ENCODE measurements around the gene SLC2A10. TPM values are rescaled to one million over a fixed set of nuclear protein-coding genes. Genes with fewer than 3 reads are reported as not detected.

Gene SLC2A10
- total RNA-seq, 1 donor: 44.2 TPM

DNA sequence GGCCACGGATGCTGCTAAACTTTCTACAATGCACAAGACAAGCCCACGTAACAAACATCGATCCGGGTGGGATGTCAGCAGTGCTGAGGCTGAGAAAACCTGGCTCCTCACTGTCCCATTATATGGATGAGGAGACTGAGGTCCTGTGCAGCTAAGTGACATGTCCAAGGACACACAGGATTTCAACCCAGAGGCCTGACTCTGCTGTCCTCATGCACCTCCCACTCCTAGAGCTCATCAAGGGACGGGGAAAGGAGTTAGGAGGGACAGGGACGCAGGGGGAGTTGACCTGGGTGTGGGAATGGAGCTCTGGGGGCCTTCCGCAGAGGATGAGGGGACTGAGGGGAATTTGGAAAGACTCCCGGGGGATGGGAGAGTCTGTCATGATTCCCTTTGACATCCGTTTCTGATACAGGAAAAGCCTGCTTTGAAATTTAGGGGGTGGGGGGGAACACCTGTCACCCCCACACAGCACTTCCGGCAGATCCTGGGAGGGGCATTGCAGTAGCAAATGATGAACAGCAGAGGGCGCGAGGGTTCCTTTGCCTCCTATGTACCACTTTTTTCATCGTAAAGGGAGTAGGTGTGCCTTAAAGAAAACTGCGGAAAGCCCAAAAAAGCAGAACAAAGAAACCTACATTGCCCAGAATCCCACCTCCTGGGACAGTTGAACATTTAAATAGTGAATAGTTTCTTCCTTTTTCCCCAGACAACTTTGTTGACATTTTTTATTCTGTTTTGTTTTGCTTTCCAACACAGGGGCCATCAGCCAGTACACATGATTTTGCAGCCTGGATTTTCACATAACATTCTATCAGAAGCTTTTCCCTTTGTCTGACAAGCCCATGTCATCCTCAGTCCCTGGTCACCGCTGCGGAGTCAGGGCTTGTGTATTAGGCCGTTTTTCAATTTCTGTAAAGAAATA, 48.6 kb downstream of the SLC2A10 start:
- H2AFZ ChIP-seq (ENCODE audit: low read length): peak overlapping the region; percentile 44
- H3K27me3 ChIP-seq (ENCODE audit: insufficient read depth, low read length): peaks cover 4% of the 10 kb centered on the region
- no peaks in the 10 kb centered on the region for H3K9me3 ChIP-seq (ENCODE audit: low read depth, low read length)
- H3K79me2 ChIP-seq (ENCODE audit: insufficient read depth, low read length): no peaks in the 10 kb centered on the region
- no peak overlapping the region for H3K4me3 ChIP-seq (ENCODE audit: insufficient read depth, low read length)
- H4K20me1 ChIP-seq (ENCODE audit: insufficient read depth, low read length): no peaks in the 10 kb centered on the region
- peak; percentile 93 for DNase-seq (ENCODE audit: insufficient read length, low spot score, missing footprints)
- H3K4me2 ChIP-seq (ENCODE audit: insufficient read depth, low read length): peak overlapping the region; percentile 38
- TF ChIP-seq CTCF (IDR thresholded peaks at IDR 0.05; ENCODE audit: extremely low read depth, low read depth, low read length): peak; percentile 98
- no peak overlapping the region for H3K27ac ChIP-seq (ENCODE audit: low read depth, low read length)
- no peaks in the 10 kb centered on the region for H3K36me3 ChIP-seq (ENCODE audit: insufficient read depth, low read length)
- peaks cover 3% of the 10 kb centered on the region for H3K4me1 ChIP-seq (ENCODE audit: insufficient read depth, low read length)

DNA sequence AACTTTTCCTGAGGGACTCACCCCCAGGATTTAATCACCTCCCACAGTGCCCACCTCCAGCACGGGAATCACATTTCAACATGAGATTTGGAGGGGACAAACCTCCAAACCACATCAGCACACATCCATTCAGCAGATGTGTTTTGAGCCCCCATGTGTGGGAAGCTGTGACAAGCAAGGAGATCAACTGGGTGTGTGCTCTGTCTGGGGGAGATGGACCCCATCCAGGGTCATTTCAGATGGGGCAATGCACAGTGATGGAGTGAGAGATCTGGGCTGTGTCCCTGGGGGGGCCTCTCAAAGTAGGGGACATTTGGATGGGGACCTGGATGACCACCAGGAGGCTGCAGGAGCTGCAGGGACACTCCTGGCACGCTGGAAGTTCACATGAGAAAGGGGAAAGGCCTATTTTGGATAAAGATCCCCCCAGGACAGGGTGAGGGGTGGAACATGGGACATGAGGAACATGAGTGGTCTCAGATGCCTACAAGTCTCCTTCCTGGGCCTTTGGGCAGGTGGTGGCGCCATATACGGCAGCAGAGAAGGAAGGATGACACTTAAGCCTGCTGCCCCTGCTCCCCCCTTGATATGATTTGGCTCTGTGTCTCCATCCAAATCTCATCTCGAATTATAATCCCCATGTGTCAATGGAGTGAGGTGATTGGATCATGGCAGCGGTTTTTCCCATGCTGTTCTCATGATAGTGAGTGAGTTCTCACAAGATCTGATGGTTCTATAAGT, 49.6 kb downstream of the SLC2A10 start:
- no peak overlapping the region for H3K4me2 ChIP-seq (ENCODE audit: insufficient read depth, low read length)
- H3K4me3 ChIP-seq (ENCODE audit: insufficient read depth, low read length): no peak overlapping the region
- H2AFZ ChIP-seq (ENCODE audit: low read length): no peak overlapping the region
- DNase-seq (ENCODE audit: insufficient read length, low spot score, missing footprints): no peak
- H3K27me3 ChIP-seq (ENCODE audit: insufficient read depth, low read length): peaks cover 6% of the 10 kb centered on the region
- H3K79me2 ChIP-seq (ENCODE audit: insufficient read depth, low read length): no peaks in the 10 kb centered on the region
- H4K20me1 ChIP-seq (ENCODE audit: insufficient read depth, low read length): no peaks in the 10 kb centered on the region
- H3K9me3 ChIP-seq (ENCODE audit: low read depth, low read length): no peaks in the 10 kb centered on the region
- H3K27ac ChIP-seq (ENCODE audit: low read depth, low read length): no peak overlapping the region
- H3K36me3 ChIP-seq (ENCODE audit: insufficient read depth, low read length): no peaks in the 10 kb centered on the region
- TF ChIP-seq CTCF (IDR thresholded peaks at IDR 0.05; ENCODE audit: extremely low read depth, low read depth, low read length): no peak
- peaks cover 3% of the 10 kb centered on the region for H3K4me1 ChIP-seq (ENCODE audit: insufficient read depth, low read length)

DNA sequence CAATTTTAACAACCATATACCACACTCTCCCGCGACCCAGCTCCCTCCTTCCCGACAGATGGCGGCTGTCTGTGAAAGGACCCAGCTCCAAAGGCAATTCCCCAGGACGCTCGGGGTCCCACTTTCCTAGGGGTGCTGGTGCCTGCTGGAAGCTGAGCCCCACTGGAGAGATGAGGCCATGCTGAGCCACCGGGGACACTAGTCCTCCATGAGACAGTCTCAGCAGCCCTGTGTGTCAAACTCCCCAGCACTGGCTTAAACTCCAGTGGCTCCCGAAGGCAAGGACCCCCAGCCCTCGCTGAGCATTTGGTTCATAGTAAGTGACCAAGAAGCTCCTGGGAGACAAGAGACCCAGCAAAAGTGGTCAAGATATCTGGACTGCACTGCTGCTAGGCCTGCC, 52.1 kb downstream of the SLC2A10 start:
- no peak overlapping the region for H3K4me2 ChIP-seq (ENCODE audit: insufficient read depth, low read length)
- H3K27ac ChIP-seq (ENCODE audit: low read depth, low read length): no peak overlapping the region
- no peak overlapping the region for H3K4me3 ChIP-seq (ENCODE audit: insufficient read depth, low read length)
- no peaks in the 10 kb centered on the region for H3K36me3 ChIP-seq (ENCODE audit: insufficient read depth, low read length)
- peaks cover 6% of the 10 kb centered on the region for H3K27me3 ChIP-seq (ENCODE audit: insufficient read depth, low read length)
- peaks cover 3% of the 10 kb centered on the region for H3K4me1 ChIP-seq (ENCODE audit: insufficient read depth, low read length)
- DNase-seq (ENCODE audit: insufficient read length, low spot score, missing footprints): no peak
- H2AFZ ChIP-seq (ENCODE audit: low read length): no peak overlapping the region
- no peaks in the 10 kb centered on the region for H3K9me3 ChIP-seq (ENCODE audit: low read depth, low read length)
- no peaks in the 10 kb centered on the region for H3K79me2 ChIP-seq (ENCODE audit: insufficient read depth, low read length)
- no peak for TF ChIP-seq CTCF (IDR thresholded peaks at IDR 0.05; ENCODE audit: extremely low read depth, low read depth, low read length)
- no peaks in the 10 kb centered on the region for H4K20me1 ChIP-seq (ENCODE audit: insufficient read depth, low read length)

DNA sequence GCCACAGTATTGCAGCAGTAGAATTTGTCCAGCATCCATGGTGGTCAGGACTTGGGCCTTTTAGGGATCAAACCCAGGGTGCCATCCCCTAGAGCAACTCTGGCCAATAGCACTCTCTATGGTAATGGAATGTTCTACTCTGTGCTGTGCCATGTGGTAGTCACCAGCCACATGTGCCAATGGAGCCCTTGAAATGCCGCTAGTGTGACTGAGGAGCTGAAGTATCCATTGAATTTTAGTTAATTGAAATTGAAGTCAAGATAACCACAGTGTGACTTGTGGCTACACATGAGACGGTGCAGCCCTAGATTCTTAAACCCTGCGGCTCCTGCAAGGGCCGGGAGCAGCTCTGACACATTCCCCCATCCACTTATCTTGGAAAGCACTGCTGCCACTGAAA, 54.6 kb downstream of the SLC2A10 start:
- Histone ChIP-seq H4K20me1 (ENCODE audit: insufficient read depth, low read length) (no peaks in the 10 kb centered on the region), H3K27me3 (ENCODE audit: insufficient read depth, low read length) (peaks cover 6% of the 10 kb centered on the region), H3K9me3 (ENCODE audit: low read depth, low read length) (no peaks in the 10 kb centered on the region), H3K27ac (ENCODE audit: low read depth, low read length) (no peak overlapping the region), H3K4me2 (ENCODE audit: insufficient read depth, low read length) (no peak overlapping the region), H2AFZ (ENCODE audit: low read length) (no peak overlapping the region), H3K4me3 (ENCODE audit: insufficient read depth, low read length) (no peak overlapping the region), H3K4me1 (ENCODE audit: insufficient read depth, low read length) (no peaks in the 10 kb centered on the region), H3K79me2 (ENCODE audit: insufficient read depth, low read length) (no peaks in the 10 kb centered on the region), H3K36me3 (ENCODE audit: insufficient read depth, low read length) (no peaks in the 10 kb centered on the region)
- DNase-seq (ENCODE audit: insufficient read length, low spot score, missing footprints): no peak
- no peak for TF ChIP-seq CTCF (IDR thresholded peaks at IDR 0.05; ENCODE audit: extremely low read depth, low read depth, low read length)
